Omental fat pad (tissue), 4 donors: ENCODE data around the gene DUSP9. TPM values are rescaled to one million over a fixed set of nuclear protein-coding genes. Genes with fewer than 3 reads are reported as not detected.
A peak's percentile ranks its signal among the peaks of the same experiment; 100 is the strongest.

Source experiments
- ATAC-seq: fragments of 150-250 bp; one replicate; pipeline ENCODE4 v1.9.1; 2016; ENCODE audit warnings: mild to moderate bottlenecking, moderate library complexity; ENCODE audit not compliant: low FRiP score
- DNase-seq: peaks from one replicate; pipeline ENCODE4 v3.0.0-alpha.2; 2019; ENCODE audit warnings: low spot score
- CTCF ChIP-seq, 3 donors: fragments of 450-650 bp; IDR thresholded peaks; one replicate each; pipeline ENCODE4 v1.5.1; 2016 to 2017; ENCODE audit warnings: antibody characterized with exemption in 3 of 3, mild to moderate bottlenecking in 3 of 3, moderate library complexity in 2 of 3
- total RNA-seq, 4 donors: library from RNA; depleted of rRNA; stranded (reverse); fragments of >200 nt; gene quantifications; one replicate each; pipeline ENCODE4 v1.1.0, GENCODE V29; 2016

DUSP9 gene
- total RNA-seq, 4 donors from 2014 or later = 0.48 to 2.3 TPM; not detected in 2

- no peak for TF ChIP-seq CTCF (IDR thresholded peaks at IDR 0.05)
- ATAC-seq (no peak), DNase-seq (no peak)
Observed at GRCh38 chrX:153649915-153650782, 3.1 kb downstream of the DUSP9 start.

GRCh38 chrX:153650959-153651358, 4.0 kb downstream of the DUSP9 start:
- DNase-seq = no peak
- TF ChIP-seq CTCF (IDR thresholded peaks at IDR 0.05) = no peak
- no peak for ATAC-seq

- ATAC-seq (no peak), DNase-seq (no peak)
- TF ChIP-seq CTCF (IDR thresholded peaks at IDR 0.05) = no peak
Observed at GRCh38 chrX:153651540-153652079, 4.6 kb downstream of the DUSP9 start.

- ATAC-seq = no peak
- TF ChIP-seq CTCF (IDR thresholded peaks at IDR 0.05) = no peak
- no peak for DNase-seq
Observed at GRCh38 chrX:153653556-153653955, 6.6 kb downstream of the DUSP9 start.

- DNase-seq (no peak), ATAC-seq (no peak)
- TF ChIP-seq CTCF (IDR thresholded peaks at IDR 0.05) = no peak
Observed at GRCh38 chrX:153657161-153657560, 10.2 kb downstream of the DUSP9 start.

- ATAC-seq = no peak
- DNase-seq = no peak
- no peak for TF ChIP-seq CTCF (IDR thresholded peaks at IDR 0.05)
Observed at GRCh38 chrX:153659268-153659667, 12.3 kb downstream of the DUSP9 start.

GRCh38 chrX:153662266-153662665, 15.3 kb downstream of the DUSP9 start:
- DNase-seq = peak; percentile 38
- no peak for TF ChIP-seq CTCF (IDR thresholded peaks at IDR 0.05)
- no peak for ATAC-seq
